ENCODE data around the gene INO80. TPM values are rescaled to one million over a fixed set of nuclear protein-coding genes. Genes with fewer than 3 reads are reported as not detected.

INO80 gene
- total RNA-seq, 2 donors from 2014 or later, result 14.8 to 17.5 TPM

- Mint-ChIP-seq H3K4me1 (peaks cover 20% of the 10 kb centered on the region), H3K9me3 (no peaks in the 10 kb centered on the region), H3K27ac (no peak overlapping the region), H3K27me3 (ENCODE audit: insufficient read depth) (peaks cover 80% of the 10 kb centered on the region), H3K36me3 (ENCODE audit: low read depth) (no peaks in the 10 kb centered on the region), H3K4me3 (no peak overlapping the region)
- H3K9ac ChIP-seq (ENCODE audit: extremely low read depth, low read length, poor library complexity, severe bottlenecking), result no peak overlapping the region
- peaks cover 65% of the 10 kb centered on the region for H3K27me3 ChIP-seq (ENCODE audit: control insufficient read depth, insufficient read depth, low read length, poor library complexity, severe bottlenecking)
- no peak for TF ChIP-seq CTCF (conservative IDR thresholded peaks at IDR 0.05)
- H3K27ac ChIP-seq (ENCODE audit: low read depth, low read length), result no peak overlapping the region
- H3K4me1 ChIP-seq (ENCODE audit: control insufficient read depth, insufficient read depth, low read length), result no peaks in the 10 kb centered on the region
- WGBS, 2 experiments (ENCODE audit: insufficient coverage in 1 of 2, insufficient read length in 1 of 2), result 94% methylated on average over 29 to 31 of the region's 31 CpGs
- no peak for DNase-seq
- no peak overlapping the region for H3K4me3 ChIP-seq (ENCODE audit: low read length)
- H3K9me3 ChIP-seq (ENCODE audit: control insufficient read depth, low read length), result no peaks in the 10 kb centered on the region
- H3K36me3 ChIP-seq (ENCODE audit: control insufficient read depth, insufficient read depth, low read length), result no peaks in the 10 kb centered on the region
These were observed 179.8 kb downstream of the INO80 start for GRCh38 chr15:40936234-40936708.

DNA sequence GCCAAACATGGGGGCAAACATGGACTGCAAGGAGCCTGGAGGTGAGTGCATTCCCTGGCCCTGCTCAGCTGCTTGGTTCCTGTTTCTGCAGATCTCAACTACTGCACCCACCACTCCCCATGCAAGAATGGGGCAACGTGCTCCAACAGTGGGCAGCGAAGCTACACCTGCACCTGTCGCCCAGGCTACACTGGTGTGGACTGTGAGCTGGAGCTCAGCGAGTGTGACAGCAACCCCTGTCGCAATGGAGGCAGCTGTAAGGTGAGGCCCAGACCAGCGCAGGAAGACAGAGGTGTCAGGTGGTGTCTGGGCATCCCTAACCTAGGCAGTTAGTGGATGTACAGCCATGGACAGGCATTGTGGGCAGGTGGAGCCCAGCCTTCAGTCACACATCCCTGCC lies 181.6 kb downstream of the INO80 start:
- Histone ChIP-seq H3K4me3 (ENCODE audit: low read length) (no peak overlapping the region), H3K9me3 (ENCODE audit: control insufficient read depth, low read length) (no peaks in the 10 kb centered on the region), H3K27ac (ENCODE audit: low read depth, low read length) (no peak overlapping the region), H3K27me3 (ENCODE audit: control insufficient read depth, insufficient read depth, low read length, poor library complexity, severe bottlenecking) (peaks cover 69% of the 10 kb centered on the region), H3K36me3 (ENCODE audit: control insufficient read depth, insufficient read depth, low read length) (no peaks in the 10 kb centered on the region), H3K9ac (ENCODE audit: extremely low read depth, low read length, poor library complexity, severe bottlenecking) (no peak overlapping the region), H3K4me1 (ENCODE audit: control insufficient read depth, insufficient read depth, low read length) (peaks cover 5% of the 10 kb centered on the region)
- Mint-ChIP-seq H3K4me1 (peaks cover 34% of the 10 kb centered on the region), H3K27me3 (ENCODE audit: insufficient read depth) (peaks cover 80% of the 10 kb centered on the region), H3K36me3 (ENCODE audit: low read depth) (no peaks in the 10 kb centered on the region), H3K27ac (no peak overlapping the region), H3K4me3 (no peak overlapping the region), H3K9me3 (no peaks in the 10 kb centered on the region)
- DNase-seq, result no peak
- WGBS, 2 experiments (ENCODE audit: insufficient coverage in 1 of 2, insufficient read length in 1 of 2), result 91 to 93% methylated on average over 3 to 6 of the region's 6 CpGs
- no peak for TF ChIP-seq CTCF (conservative IDR thresholded peaks at IDR 0.05)

DNA sequence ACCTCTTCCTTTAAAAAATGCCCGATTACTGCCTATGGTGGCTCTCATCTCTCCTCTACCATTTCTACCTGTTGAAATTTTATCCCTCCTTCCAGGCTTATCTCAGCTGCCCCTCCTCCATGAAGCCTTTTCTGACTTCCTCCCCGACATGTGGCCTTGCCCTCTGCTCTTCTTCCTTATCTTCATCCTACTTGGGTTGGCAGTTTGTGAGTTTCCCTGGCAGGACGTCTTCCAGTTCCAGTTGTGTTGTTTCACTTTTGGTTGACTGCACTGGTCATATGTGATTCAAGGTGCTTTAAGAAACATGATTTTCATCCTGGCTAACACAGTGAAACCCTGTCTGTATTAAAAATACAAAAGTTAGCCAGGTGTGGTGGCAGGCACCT lies 182.6 kb downstream of the INO80 start:
- Histone ChIP-seq H3K36me3 (ENCODE audit: control insufficient read depth, insufficient read depth, low read length) (no peaks in the 10 kb centered on the region), H3K27me3 (ENCODE audit: control insufficient read depth, insufficient read depth, low read length, poor library complexity, severe bottlenecking) (peaks cover 79% of the 10 kb centered on the region), H3K27ac (ENCODE audit: low read depth, low read length) (no peak overlapping the region), H3K4me3 (ENCODE audit: low read length) (no peak overlapping the region), H3K4me1 (ENCODE audit: control insufficient read depth, insufficient read depth, low read length) (peaks cover 5% of the 10 kb centered on the region), H3K9me3 (ENCODE audit: control insufficient read depth, low read length) (no peaks in the 10 kb centered on the region), H3K9ac (ENCODE audit: extremely low read depth, low read length, poor library complexity, severe bottlenecking) (no peak overlapping the region)
- Mint-ChIP-seq H3K9me3 (no peaks in the 10 kb centered on the region), H3K27ac (no peak overlapping the region), H3K4me1 (peaks cover 36% of the 10 kb centered on the region), H3K27me3 (ENCODE audit: insufficient read depth) (peaks cover 84% of the 10 kb centered on the region), H3K4me3 (no peak overlapping the region), H3K36me3 (ENCODE audit: low read depth) (no peaks in the 10 kb centered on the region)
- DNase-seq, result no peak
- WGBS, 2 experiments (ENCODE audit: insufficient coverage in 1 of 2, insufficient read length in 1 of 2), result 79 to 84% methylated on average over 3 of the region's 3 CpGs
- TF ChIP-seq CTCF (conservative IDR thresholded peaks at IDR 0.05), result no peak
